Smooth muscle cell (in vitro differentiated cells): Measurements from ENCODE around the gene AKR1C2. TPM values are rescaled to one million over a fixed set of nuclear protein-coding genes. Genes with fewer than 3 reads are reported as not detected.

Experiments
- DNase-seq: peaks from one replicate; lab custom pipeline; 2025; ENCODE audit not compliant: unreplicated experiment; lab: John Stamatoyannopoulos, UW
- H2AFZ ChIP-seq: fragments of 200-600 bp; sonication (generic); 2 replicates; pipeline ENCODE4 v1.6.0; 2016; ENCODE audit warnings: antibody characterized with exemption, low read depth, mild to moderate bottlenecking
- H3F3A ChIP-seq: fragments of 200-600 bp; sonication (generic); 2 replicates; pipeline ENCODE4 v1.6.0; 2017; ENCODE audit warnings: antibody characterized with exemption, low read depth
- H3K27ac ChIP-seq: fragments of 200-600 bp; sonication (generic); 2 replicates; pipeline ENCODE4 v1.5.1; 2016; ENCODE audit warnings: low read depth, mild to moderate bottlenecking
- H3K27me3 ChIP-seq: fragments of 200-600 bp; sonication (generic); 2 replicates; pipeline ENCODE4 v1.6.1; 2016; ENCODE audit warnings: low read depth, mild to moderate bottlenecking
- H3K36me3 ChIP-seq: fragments of 200-600 bp; sonication (generic); 2 replicates; pipeline ENCODE4 v1.5.1; 2016; ENCODE audit warnings: low read depth
- H3K4me1 ChIP-seq: fragments of 200-600 bp; sonication (generic); 2 replicates; pipeline ENCODE4 v1.5.1; 2016; ENCODE audit warnings: low read depth
- H3K4me2 ChIP-seq: fragments of 200-600 bp; sonication (generic); 2 replicates; pipeline ENCODE4 v1.6.0; 2016; ENCODE audit warnings: mild to moderate bottlenecking
- H3K4me3 ChIP-seq: fragments of 200-600 bp; sonication (generic); 2 replicates; pipeline ENCODE4 v1.5.1; 2016; ENCODE audit warnings: mild to moderate bottlenecking
- H3K79me2 ChIP-seq: fragments of 200-600 bp; sonication (generic); 2 replicates; pipeline ENCODE4 v1.6.0; 2016; ENCODE audit warnings: low read depth, mild to moderate bottlenecking
- H3K9ac ChIP-seq: fragments of 200-600 bp; sonication (generic); 2 replicates; pipeline ENCODE4 v1.6.0; 2016; ENCODE audit warnings: low read depth
- H3K9me3 ChIP-seq: fragments of 200-600 bp; sonication (generic); replicated peaks from 2 replicates; pipeline ENCODE4 v1.5.1; 2016; ENCODE audit warnings: low read depth
- H4K20me1 ChIP-seq: fragments of 200-600 bp; sonication (generic); 2 replicates; pipeline ENCODE4 v1.6.0; 2016; ENCODE audit warnings: low read depth
- WGBS: methylation state at CpG from one replicate; pipeline ENCODE4 v1.1.7; 2016; ENCODE audit warnings: low lambda C conversion rate; 5-methylcytosine and 5-hydroxymethylcytosine counted together
- polyA plus RNA-seq: library from polyadenylated mRNA; unstranded; fragments of >200 nt; fragmentation: Nextera tagmentation; extraction: Ambion mirVana; gene quantifications from 2 replicates; pipeline ENCODE4 v1.2.1, GENCODE V29; 2016
- small RNA-seq: library from RNA; depleted of rRNA; stranded (forward); fragments of <200 nt; gene quantifications from one replicate; pipeline ENCODE3, GENCODE V24; 2014
- total RNA-seq: library from RNA; depleted of rRNA; stranded (reverse); fragments of >200 nt; gene quantifications from 2 replicates; pipeline ENCODE4 v1.2.3, GENCODE V29; 2014
- TF ChIP-seq, protein P1 (sequence below): fragments of 200-600 bp; sonication (generic); IDR thresholded peaks from 2 replicates; pipeline ENCODE4 v1.5.1; 2017; ENCODE audit warnings: borderline replicate concordance, mild to moderate bottlenecking, antibody characterized with exemption; ENCODE audit not compliant: insufficient read depth, poor library complexity, severe bottlenecking

The AKR1C2 gene
- total and polyA plus RNA-seq, 2 experiments from 2014 or later: 6.6 to 19.6 TPM

DNA sequence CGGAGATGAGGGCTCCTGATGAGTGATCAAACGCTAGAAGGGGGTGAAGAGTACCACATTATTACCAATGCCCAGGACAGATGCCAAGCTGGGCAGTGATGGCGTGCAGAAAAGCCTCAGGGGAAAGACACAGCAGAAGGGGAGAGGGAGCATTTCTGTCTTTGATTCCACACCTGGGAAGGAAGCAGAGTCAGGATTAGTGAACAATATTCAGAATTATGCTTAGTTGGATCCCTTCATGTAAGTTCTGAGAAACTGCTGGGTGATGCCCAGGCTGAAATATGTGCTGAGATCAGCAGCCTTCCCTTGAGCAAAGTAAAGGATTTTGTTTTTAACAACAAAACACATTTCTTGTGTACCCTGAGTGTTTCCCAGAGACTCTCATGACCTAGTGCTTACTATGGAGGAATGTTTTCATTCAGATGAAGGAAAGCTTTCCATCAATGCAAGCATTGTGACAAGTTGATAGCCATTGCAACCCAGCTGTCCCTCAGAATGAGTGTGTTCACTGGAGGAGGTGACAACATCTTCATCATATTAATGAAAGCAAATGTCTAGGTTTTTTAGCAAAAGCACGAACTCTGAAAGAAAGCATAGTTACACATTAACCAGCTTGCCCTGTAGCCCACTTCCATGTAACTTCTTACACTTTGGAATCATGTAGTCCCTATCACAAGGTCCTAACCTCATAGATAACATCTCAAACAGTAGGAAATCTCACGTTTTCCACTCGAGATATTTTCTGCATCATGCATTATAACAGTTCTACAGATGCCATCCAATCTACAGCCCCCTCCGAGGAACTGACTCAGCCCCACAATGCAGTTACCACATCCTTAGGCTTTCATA, 64.2 kb downstream of the AKR1C2 start:
- Histone ChIP-seq H3K4me2 (no peak overlapping the region), H3K36me3 (no peaks in the 10 kb centered on the region), H3K9me3 (no peaks in the 10 kb centered on the region), H3K4me1 (no peaks in the 10 kb centered on the region), H2AFZ (no peak overlapping the region), H3K27ac (no peak overlapping the region), H3K4me3 (no peak overlapping the region), H3K79me2 (no peaks in the 10 kb centered on the region), H3K9ac (no peak overlapping the region), H4K20me1 (no peaks in the 10 kb centered on the region), H3K27me3 (no peaks in the 10 kb centered on the region), H3F3A (no peaks in the 10 kb centered on the region)
- TF ChIP-seq, protein P1, sequence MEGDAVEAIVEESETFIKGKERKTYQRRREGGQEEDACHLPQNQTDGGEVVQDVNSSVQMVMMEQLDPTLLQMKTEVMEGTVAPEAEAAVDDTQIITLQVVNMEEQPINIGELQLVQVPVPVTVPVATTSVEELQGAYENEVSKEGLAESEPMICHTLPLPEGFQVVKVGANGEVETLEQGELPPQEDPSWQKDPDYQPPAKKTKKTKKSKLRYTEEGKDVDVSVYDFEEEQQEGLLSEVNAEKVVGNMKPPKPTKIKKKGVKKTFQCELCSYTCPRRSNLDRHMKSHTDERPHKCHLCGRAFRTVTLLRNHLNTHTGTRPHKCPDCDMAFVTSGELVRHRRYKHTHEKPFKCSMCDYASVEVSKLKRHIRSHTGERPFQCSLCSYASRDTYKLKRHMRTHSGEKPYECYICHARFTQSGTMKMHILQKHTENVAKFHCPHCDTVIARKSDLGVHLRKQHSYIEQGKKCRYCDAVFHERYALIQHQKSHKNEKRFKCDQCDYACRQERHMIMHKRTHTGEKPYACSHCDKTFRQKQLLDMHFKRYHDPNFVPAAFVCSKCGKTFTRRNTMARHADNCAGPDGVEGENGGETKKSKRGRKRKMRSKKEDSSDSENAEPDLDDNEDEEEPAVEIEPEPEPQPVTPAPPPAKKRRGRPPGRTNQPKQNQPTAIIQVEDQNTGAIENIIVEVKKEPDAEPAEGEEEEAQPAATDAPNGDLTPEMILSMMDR: no peak
- WGBS: 89% methylated on average over 7 of the region's 7 CpGs
- no peak for DNase-seq

Small RNA genes within 50 kb of the gene (small RNA-seq; reads per million reads assigned to genes)
- not detected for gene RF00096

Other genes with a start within 250 kb of the AKR1C2 start
- gene AKR1E2, start 177.7 kb downstream of the AKR1C2 start, total RNA-seq: 3.2 and 7.2 TPM in 2 replicates
- 2.3 and 3.0 TPM in 2 replicates for gene AKR1E2, start 177.7 kb downstream of the AKR1C2 start, polyA plus RNA-seq
- 16.3 and 25.3 TPM in 2 replicates for gene AKR1C1, start 40.4 kb downstream of the AKR1C2 start, total RNA-seq
- gene AKR1C1, start 40.4 kb downstream of the AKR1C2 start, polyA plus RNA-seq: 18.0 and 20.5 TPM in 2 replicates
- gene AKR1C3, start 90.6 kb upstream of the AKR1C2 start, total RNA-seq: 0.27 and 7.8 TPM in 2 replicates
- gene AKR1C3, start 90.6 kb upstream of the AKR1C2 start, polyA plus RNA-seq: 3.7 and 4.5 TPM in 2 replicates
- gene AKR1C8, start 181.3 kb upstream of the AKR1C2 start, total RNA-seq: 0.18 TPM in 1 of 2 replicates, not detected in the other
- not detected in 2 replicates for gene AKR1C8, start 181.3 kb upstream of the AKR1C2 start, polyA plus RNA-seq
- not detected in 2 replicates for gene AKR1C4, start 193.0 kb upstream of the AKR1C2 start, total RNA-seq
- not detected in 2 replicates for gene AKR1C4, start 193.0 kb upstream of the AKR1C2 start, polyA plus RNA-seq